Measurements from ENCODE around the gene HSPB7.

- TF ChIP-seq, protein P1, sequence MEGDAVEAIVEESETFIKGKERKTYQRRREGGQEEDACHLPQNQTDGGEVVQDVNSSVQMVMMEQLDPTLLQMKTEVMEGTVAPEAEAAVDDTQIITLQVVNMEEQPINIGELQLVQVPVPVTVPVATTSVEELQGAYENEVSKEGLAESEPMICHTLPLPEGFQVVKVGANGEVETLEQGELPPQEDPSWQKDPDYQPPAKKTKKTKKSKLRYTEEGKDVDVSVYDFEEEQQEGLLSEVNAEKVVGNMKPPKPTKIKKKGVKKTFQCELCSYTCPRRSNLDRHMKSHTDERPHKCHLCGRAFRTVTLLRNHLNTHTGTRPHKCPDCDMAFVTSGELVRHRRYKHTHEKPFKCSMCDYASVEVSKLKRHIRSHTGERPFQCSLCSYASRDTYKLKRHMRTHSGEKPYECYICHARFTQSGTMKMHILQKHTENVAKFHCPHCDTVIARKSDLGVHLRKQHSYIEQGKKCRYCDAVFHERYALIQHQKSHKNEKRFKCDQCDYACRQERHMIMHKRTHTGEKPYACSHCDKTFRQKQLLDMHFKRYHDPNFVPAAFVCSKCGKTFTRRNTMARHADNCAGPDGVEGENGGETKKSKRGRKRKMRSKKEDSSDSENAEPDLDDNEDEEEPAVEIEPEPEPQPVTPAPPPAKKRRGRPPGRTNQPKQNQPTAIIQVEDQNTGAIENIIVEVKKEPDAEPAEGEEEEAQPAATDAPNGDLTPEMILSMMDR (conservative IDR thresholded peaks at IDR 0.05; ENCODE audit: low read length): no peak
- TF ChIP-seq EZH2phosphoT487 (IDR thresholded peaks at IDR 0.05; ENCODE audit: borderline replicate concordance): no peak
Measured at GRCh38 chr1:16061266-16061665, 43.4 kb upstream of the HSPB7 start.

Data from Loucy (cell line).